ENCODE results near the gene MTAP. TPM values are rescaled to one million over a fixed set of nuclear protein-coding genes. Genes with fewer than 3 reads are reported as not detected.

Gene MTAP
- polyA plus RNA-seq, 1 donor from 2014 or later, result 7.7 TPM

GRCh38 chr9:21961569-21961968 lies 159.1 kb downstream of the MTAP start:
- Histone ChIP-seq H2AFZ (ENCODE audit: low read depth, low read length) (no peak overlapping the region), H4K20me1 (ENCODE audit: insufficient read depth) (no peaks in the 10 kb centered on the region), H3K79me2 (replicated peaks; ENCODE audit: insufficient read depth, low read length) (no peaks in the 10 kb centered on the region), H3K4me2 (ENCODE audit: low read length) (no peak overlapping the region), H3K27ac (ENCODE audit: low read length) (no peak overlapping the region), H3K9ac (ENCODE audit: low read length) (no peak overlapping the region), H3K9me2 (ENCODE audit: insufficient read depth, low read length) (no peaks in the 10 kb centered on the region), H3K4me3 (ENCODE audit: low read length) (no peak overlapping the region), H3K36me3 (ENCODE audit: insufficient read depth, low read length) (no peaks in the 10 kb centered on the region), H3K9me3 (ENCODE audit: low read length) (peaks cover 7% of the 10 kb centered on the region), H3K27me3 (ENCODE audit: insufficient read depth, low read depth, low read length) (peaks cover 40% of the 10 kb centered on the region), H3F3A (ENCODE audit: insufficient read depth, low read length, poor library complexity, severe bottlenecking) (no peaks in the 10 kb centered on the region)
- no peak for TF ChIP-seq POLR2AphosphoS5 (IDR thresholded peaks at IDR 0.05)
- TF ChIP-seq, protein P1, sequence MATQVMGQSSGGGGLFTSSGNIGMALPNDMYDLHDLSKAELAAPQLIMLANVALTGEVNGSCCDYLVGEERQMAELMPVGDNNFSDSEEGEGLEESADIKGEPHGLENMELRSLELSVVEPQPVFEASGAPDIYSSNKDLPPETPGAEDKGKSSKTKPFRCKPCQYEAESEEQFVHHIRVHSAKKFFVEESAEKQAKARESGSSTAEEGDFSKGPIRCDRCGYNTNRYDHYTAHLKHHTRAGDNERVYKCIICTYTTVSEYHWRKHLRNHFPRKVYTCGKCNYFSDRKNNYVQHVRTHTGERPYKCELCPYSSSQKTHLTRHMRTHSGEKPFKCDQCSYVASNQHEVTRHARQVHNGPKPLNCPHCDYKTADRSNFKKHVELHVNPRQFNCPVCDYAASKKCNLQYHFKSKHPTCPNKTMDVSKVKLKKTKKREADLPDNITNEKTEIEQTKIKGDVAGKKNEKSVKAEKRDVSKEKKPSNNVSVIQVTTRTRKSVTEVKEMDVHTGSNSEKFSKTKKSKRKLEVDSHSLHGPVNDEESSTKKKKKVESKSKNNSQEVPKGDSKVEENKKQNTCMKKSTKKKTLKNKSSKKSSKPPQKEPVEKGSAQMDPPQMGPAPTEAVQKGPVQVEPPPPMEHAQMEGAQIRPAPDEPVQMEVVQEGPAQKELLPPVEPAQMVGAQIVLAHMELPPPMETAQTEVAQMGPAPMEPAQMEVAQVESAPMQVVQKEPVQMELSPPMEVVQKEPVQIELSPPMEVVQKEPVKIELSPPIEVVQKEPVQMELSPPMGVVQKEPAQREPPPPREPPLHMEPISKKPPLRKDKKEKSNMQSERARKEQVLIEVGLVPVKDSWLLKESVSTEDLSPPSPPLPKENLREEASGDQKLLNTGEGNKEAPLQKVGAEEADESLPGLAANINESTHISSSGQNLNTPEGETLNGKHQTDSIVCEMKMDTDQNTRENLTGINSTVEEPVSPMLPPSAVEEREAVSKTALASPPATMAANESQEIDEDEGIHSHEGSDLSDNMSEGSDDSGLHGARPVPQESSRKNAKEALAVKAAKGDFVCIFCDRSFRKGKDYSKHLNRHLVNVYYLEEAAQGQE (IDR thresholded peaks at IDR 0.05; ENCODE audit: borderline replicate concordance), result no peak
- TF ChIP-seq SMC3 (conservative IDR thresholded peaks at IDR 0.05; ENCODE audit: poor library complexity), result no peak
- no peak for TF ChIP-seq RAD21 (conservative IDR thresholded peaks at IDR 0.05)
- TF ChIP-seq TAF1 (IDR thresholded peaks at IDR 0.05; ENCODE audit: low read depth), result no peak
- no peak for TF ChIP-seq MXI1 (conservative IDR thresholded peaks at IDR 0.05; ENCODE audit: poor library complexity, severe bottlenecking)
- TF ChIP-seq, protein P2, sequence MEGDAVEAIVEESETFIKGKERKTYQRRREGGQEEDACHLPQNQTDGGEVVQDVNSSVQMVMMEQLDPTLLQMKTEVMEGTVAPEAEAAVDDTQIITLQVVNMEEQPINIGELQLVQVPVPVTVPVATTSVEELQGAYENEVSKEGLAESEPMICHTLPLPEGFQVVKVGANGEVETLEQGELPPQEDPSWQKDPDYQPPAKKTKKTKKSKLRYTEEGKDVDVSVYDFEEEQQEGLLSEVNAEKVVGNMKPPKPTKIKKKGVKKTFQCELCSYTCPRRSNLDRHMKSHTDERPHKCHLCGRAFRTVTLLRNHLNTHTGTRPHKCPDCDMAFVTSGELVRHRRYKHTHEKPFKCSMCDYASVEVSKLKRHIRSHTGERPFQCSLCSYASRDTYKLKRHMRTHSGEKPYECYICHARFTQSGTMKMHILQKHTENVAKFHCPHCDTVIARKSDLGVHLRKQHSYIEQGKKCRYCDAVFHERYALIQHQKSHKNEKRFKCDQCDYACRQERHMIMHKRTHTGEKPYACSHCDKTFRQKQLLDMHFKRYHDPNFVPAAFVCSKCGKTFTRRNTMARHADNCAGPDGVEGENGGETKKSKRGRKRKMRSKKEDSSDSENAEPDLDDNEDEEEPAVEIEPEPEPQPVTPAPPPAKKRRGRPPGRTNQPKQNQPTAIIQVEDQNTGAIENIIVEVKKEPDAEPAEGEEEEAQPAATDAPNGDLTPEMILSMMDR (IDR thresholded peaks at IDR 0.05; ENCODE audit: poor library complexity, severe bottlenecking), result no peak
- TF ChIP-seq EP300 (conservative IDR thresholded peaks at IDR 0.05; ENCODE audit: poor library complexity, severe bottlenecking), result no peak
- no peak for TF ChIP-seq EZH2 (IDR thresholded peaks at IDR 0.05; ENCODE audit: borderline replicate concordance, insufficient read depth, low read length, poor library complexity, severe bottlenecking)

DNA sequence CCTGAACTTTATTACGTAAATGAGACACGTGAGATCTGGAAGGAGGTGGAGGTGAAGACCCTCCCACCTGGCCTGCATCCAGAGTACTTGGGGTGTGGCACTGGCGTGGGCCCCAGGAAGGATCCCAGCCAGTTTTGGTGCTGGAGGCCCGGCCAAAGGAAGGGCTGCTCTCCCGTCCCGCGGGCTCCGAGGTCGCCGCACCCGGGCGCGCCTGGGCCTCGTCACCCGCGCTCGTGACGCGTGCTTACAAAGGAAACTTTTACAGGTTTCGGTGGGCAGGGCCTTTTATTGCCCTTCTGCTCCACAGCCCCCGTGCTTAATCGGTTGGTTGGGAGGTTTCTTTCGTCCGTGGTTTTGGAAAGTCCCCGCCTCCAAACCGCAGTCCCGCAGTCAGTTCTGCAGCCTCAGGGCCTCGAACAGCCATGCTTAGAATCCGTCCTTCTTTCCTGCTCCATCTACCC lies 162.5 kb downstream of the MTAP start:
- H3K36me3 ChIP-seq (ENCODE audit: insufficient read depth, low read length), result no peaks in the 10 kb centered on the region
- no peaks in the 10 kb centered on the region for H3K79me2 ChIP-seq (replicated peaks; ENCODE audit: insufficient read depth, low read length)
- H4K20me1 ChIP-seq (ENCODE audit: insufficient read depth), result no peaks in the 10 kb centered on the region
- no peak overlapping the region for H3K4me2 ChIP-seq (ENCODE audit: low read length)
- H2AFZ ChIP-seq (ENCODE audit: low read depth, low read length), result no peak overlapping the region
- H3K4me3 ChIP-seq (ENCODE audit: low read length), result peak overlapping the region; percentile 47
- peaks cover 14% of the 10 kb centered on the region for H3K9me3 ChIP-seq (ENCODE audit: low read length)
- no peaks in the 10 kb centered on the region for H3K9me2 ChIP-seq (ENCODE audit: insufficient read depth, low read length)
- no peak overlapping the region for H3K27ac ChIP-seq (ENCODE audit: low read length)
- no peaks in the 10 kb centered on the region for H3F3A ChIP-seq (ENCODE audit: insufficient read depth, low read length, poor library complexity, severe bottlenecking)
- H3K9ac ChIP-seq (ENCODE audit: low read length), result no peak overlapping the region
- no peak for TF ChIP-seq EZH2 (IDR thresholded peaks at IDR 0.05; ENCODE audit: borderline replicate concordance, insufficient read depth, low read length, poor library complexity, severe bottlenecking)
- TF ChIP-seq RAD21 (conservative IDR thresholded peaks at IDR 0.05), result no peak
- no peak for TF ChIP-seq POLR2AphosphoS5 (IDR thresholded peaks at IDR 0.05)
- H3K27me3 ChIP-seq (ENCODE audit: insufficient read depth, low read depth, low read length), result peaks cover 74% of the 10 kb centered on the region

Measured in neural cell (in vitro differentiated cells).